HG03025 (cell line): ENCODE results near the gene PALD1.
"Not testable (repeated sequence)": the region's sequence is repeated elsewhere in the genome, so short reads cannot be mapped to it uniquely, and the experiment has no call there.

Experiments
- ATAC-seq: cut with Tn5 transposase; IDR thresholded peaks from one replicate; pipeline ENCODE4 v1.9.1; 2021; ENCODE audit warnings: mild to moderate bottlenecking, moderate library complexity; ENCODE audit not compliant: unreplicated experiment, low FRiP score

The PALD1 gene

DNA sequence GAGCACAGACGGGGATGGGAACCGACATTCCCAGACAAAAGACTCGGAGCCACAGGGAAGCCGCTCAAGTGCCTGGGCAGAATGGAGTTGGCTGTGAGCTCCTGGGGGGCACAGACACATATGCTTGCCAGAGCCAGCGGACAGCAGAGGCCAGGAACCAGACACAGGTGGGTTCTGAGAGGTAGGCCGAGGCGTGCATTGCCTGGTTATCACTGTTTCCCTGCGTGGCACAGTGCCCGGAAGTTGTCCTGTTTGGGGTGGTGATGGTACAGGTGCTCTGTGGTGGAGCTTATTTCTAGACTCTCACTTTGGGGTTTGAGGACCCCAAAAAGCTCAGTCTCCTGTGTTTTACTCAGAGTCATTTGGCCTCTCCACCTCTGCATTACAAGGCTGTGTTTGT is 2.5 kb downstream of the PALD1 start:
- ATAC-seq: no peak

GRCh38 chr10:70481831-70482530 is 3.4 kb downstream of the PALD1 start:
- no peak for ATAC-seq

DNA sequence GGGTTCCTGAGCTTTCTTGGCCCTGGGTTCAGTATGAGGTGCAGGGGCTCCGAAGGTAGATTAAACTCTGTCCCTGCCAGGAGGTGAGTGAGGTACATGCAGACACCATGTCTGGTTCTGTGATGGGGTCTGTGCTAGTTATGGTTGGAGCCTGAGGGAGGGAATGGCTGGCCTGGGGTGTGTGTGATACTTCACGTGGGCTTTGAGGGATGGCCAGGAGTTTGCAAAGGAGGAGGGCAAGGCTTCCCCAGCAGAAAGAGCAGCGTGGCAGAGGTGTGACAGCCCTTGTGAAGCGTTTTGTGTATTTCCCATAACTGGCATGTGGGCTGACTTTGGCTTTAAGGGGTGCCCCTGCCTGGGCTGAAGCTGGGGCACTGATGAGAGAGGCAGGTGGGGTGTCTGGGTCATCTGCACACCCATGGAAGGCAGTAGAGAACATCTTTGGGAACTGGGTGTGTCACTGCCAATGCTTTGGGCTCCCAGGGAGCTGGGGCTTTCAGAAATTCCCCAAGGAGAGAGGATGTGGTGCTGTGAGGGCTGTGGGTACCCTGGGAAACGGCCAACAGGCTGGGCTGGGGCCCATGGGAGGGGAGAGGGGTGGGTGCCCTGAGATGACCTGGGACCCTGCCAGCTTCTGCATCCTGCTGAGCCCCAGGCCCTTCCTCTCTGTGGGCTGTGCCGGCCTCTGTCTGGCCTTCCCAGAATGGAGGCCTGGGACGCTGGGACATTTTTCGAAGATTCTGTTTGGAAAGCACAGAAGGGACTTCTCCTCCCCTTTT is 4.6 kb downstream of the PALD1 start:
- ATAC-seq: no peak

GRCh38 chr10:70483872-70484271 is 5.3 kb downstream of the PALD1 start:
- ATAC-seq: not testable (repeated sequence)

- ATAC-seq: no peak
These were observed 9.3 kb downstream of the PALD1 start for GRCh38 chr10:70487824-70488223.

GRCh38 chr10:70490142-70490541 is 11.6 kb downstream of the PALD1 start:
- ATAC-seq: no peak

DNA sequence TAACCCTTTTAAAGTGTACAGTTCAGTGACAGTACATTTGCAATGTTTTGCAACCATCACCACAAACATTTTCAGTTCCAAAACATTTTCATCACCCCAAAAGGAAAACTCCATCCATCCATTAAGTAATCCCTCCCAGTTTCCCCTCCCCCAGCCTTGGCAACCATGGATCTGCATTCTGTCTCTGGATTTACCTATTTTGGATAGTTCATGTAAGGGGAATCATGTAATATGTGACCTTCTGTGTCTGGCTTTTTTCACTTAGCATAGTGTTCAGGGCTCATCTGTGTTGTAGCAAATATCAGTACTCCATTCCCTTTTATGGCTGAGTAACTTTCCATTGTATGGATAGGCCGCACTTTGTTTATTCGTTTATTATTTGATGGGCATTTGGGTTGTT is 13.0 kb downstream of the PALD1 start:
- no peak for ATAC-seq

- no peak for ATAC-seq
These were observed 14.5 kb downstream of the PALD1 start for GRCh38 chr10:70492786-70493659.

GRCh38 chr10:70493660-70494234 is 15.2 kb downstream of the PALD1 start:
- ATAC-seq: peak; percentile 64

GRCh38 chr10:70494536-70494935 is 16.0 kb downstream of the PALD1 start:
- no peak for ATAC-seq

- ATAC-seq: no peak
These were observed 16.4 kb downstream of the PALD1 start for GRCh38 chr10:70494966-70495365.

- ATAC-seq: no peak
These were observed 17.2 kb downstream of the PALD1 start for GRCh38 chr10:70495691-70496261.

DNA sequence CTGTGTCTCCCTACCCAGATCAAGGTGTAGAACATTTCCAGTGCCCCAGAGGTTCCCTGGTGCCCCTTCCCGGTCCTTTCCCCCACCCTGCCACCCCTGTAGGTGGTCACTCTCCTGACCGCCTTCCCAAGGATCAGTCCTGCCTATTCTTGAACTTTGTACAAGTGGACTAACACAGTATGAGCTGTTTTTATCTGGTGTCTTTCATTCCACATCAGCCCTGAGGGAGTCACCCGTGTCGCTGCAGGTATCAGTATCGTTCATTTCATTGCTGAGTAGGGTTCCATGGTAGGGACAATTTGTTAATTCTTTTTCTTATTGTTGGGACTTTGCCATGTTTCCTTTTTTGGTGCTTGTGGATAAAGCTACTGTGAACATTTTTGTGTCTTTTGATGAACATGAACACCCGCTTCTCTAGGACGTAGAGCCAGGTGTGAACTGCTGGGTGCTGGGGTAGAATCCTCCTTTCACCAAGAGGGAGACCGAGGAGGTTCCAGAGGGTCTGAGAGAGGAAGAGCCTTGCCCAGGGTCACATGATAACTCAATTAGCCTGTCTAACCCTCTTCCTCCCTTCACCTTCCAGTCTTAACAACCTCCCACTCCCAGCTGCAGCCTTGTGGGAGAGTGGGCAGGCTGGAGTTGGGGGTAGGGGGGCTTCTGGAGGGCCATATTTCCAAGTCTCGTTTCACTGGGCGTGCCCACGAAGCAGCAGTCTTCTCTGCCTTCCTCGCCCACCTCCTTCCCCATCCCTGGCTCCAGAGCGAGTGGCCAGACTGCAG is 18.0 kb downstream of the PALD1 start:
- ATAC-seq: no peak

GRCh38 chr10:70497120-70497545 is 18.6 kb downstream of the PALD1 start:
- ATAC-seq: no peak

DNA sequence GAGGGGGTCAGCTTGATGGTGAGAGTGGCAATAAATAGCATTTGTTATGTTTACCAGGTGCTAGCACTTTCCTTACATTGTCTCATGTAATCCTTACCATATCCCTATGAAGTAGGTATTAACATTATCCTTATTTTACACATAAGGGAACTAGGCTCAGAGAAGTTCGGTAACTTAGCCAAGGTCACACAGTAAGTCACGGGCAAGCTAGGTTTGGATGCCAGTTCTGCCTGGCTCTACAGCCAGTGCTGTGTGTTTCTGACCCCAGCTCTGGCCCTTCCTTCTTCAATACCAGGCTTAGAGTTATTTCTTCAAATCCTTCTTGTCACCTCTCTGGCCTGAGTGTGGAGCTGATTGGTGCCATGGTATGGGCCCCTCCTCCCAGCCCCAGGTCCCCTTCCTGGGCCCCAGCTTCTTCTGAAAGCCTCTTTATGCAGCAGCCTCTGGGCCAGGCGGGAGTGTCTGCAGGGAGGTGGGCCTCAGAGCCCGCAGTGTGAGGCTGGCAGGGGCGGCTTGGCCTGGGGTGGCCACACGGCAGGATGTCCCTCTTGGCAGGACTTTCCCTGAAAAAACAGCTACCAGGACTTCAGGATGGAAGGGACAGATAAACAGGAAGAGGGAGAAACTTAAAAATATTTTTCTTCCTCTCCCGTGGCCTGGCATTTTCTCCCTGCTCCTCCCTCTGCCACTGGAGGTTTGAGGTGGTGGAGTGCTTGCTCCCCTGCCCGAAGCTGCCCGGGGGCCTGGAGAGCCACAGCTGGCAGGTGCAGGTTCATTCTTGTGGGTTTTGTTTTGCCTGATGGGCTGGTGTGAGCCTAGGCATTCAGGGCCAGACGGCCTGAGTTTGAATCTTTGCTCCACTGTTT is 20.6 kb downstream of the PALD1 start:
- no peak for ATAC-seq

GRCh38 chr10:70499836-70500167 is 21.2 kb downstream of the PALD1 start:
- ATAC-seq: no peak

- no peak for ATAC-seq
These were observed 21.8 kb downstream of the PALD1 start for GRCh38 chr10:70500368-70500767.

GRCh38 chr10:70500812-70501301 is 22.3 kb downstream of the PALD1 start:
- ATAC-seq: no peak

GRCh38 chr10:70502406-70502805 is 23.8 kb downstream of the PALD1 start:
- ATAC-seq: no peak
